ENCODE results near the gene FBLL1. TPM values are rescaled to one million over a fixed set of nuclear protein-coding genes. Genes with fewer than 3 reads are reported as not detected.

The FBLL1 gene
- total RNA-seq, 1 experiment from 2014 or later = not detected

Other genes starting within 250 kb of the FBLL1 start
- 37.0 and 46.3 TPM in 2 replicates for gene WWC1, start 237.7 kb upstream of the FBLL1 start, total RNA-seq (2014; rRNA removed; shearing (Covaris generic))
- 171 and 222 TPM in 2 replicates for gene RARS1, start 42.8 kb upstream of the FBLL1 start, total RNA-seq (2014; rRNA removed; shearing (Covaris generic))
- 30.7 and 44.6 TPM in 2 replicates for gene PANK3, start 50.1 kb downstream of the FBLL1 start, total RNA-seq (2014; rRNA removed; shearing (Covaris generic))

All from G401 (cell line).